Measurements from ENCODE around the gene ENPP1.

DNA sequence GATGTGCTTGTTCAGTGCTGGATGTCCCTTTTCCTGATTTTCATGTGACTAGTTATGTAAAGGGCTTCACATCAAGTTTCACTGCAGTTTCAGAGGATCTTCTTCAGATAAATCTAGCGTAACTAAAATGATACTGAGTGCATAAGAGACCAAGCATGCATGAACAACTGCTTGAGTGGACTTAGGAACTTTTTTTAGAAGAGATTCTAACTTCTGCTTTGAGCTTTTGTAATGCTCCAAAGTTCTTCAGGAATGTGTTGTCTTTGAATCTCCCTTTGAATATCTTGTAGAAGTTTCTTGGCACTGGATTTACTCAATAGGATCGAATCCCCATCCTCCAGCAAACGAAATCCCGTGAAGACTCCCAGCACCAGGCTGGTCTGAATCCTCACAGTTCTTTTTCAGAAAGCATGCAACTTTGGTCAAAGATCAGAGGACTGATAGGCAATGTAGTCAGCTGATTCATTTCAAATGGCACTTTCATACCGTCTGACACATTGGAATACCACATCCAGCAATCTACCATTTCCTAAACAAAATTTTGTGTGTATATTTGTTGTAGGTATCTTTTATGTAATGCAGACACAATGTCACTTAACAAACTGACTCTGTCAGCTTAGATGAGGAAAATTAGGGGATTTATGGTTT is 33.2 kb downstream of the ENPP1 start:
- TF ChIP-seq OSR1 (CRISPR knock-in tag; IDR thresholded peaks at IDR 0.05) = no peak
- no peak for TF ChIP-seq ESRRG (CRISPR knock-in tag; IDR thresholded peaks at IDR 0.05)
- no peak for TF ChIP-seq RARB (CRISPR knock-in tag; IDR thresholded peaks at IDR 0.05)
- TF ChIP-seq ZNF8 (CRISPR knock-in tag; IDR thresholded peaks at IDR 0.05) = no peak
- TF ChIP-seq, protein P1, sequence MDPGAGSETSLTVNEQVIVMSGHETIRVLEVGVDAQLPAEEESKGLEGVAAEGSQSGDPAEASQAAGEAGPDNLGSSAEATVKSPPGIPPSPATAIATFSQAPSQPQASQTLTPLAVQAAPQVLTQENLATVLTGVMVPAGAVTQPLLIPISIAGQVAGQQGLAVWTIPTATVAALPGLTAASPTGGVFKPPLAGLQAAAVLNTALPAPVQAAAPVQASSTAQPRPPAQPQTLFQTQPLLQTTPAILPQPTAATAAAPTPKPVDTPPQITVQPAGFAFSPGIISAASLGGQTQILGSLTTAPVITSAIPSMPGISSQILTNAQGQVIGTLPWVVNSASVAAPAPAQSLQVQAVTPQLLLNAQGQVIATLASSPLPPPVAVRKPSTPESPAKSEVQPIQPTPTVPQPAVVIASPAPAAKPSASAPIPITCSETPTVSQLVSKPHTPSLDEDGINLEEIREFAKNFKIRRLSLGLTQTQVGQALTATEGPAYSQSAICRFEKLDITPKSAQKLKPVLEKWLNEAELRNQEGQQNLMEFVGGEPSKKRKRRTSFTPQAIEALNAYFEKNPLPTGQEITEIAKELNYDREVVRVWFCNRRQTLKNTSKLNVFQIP (CRISPR knock-in tag; IDR thresholded peaks at IDR 0.05; ENCODE audit: borderline replicate concordance, low read depth) = no peak

Measured in SK-N-SH treated with all-trans-retinoic acid at 6 μM for 48 hours (cell line).